Astrocyte of the cerebellum (primary cell): ENCODE measurements around the gene CTDSP1.
A peak's percentile ranks its signal among the peaks of the same experiment; 100 is the strongest.

ENCODE experiments used
- DNase-seq: peaks from one replicate; pipeline ENCODE4 v3.0.0-alpha.2; 2011; ENCODE audit warnings: low read depth
- H3K4me3 ChIP-seq: 2 replicates; pipeline ENCODE4 v1.5.1; 2011; ENCODE audit warnings: mild to moderate bottlenecking, low read depth, low read length, moderate library complexity
- in situ Hi-C: cut with HindIII; loops from 2 replicates; pipeline ENCODE4 v1.10.0; 2017; ENCODE audit warnings: low sequenced_read_pairs
- TF ChIP-seq, protein P1 (sequence below): IDR thresholded peaks from 2 replicates; pipeline ENCODE4 v1.5.1; 2012; ENCODE audit warnings: low read length, low read depth, moderate library complexity, mild to moderate bottlenecking; ENCODE audit errors: missing control alignments

Gene CTDSP1

DNA sequence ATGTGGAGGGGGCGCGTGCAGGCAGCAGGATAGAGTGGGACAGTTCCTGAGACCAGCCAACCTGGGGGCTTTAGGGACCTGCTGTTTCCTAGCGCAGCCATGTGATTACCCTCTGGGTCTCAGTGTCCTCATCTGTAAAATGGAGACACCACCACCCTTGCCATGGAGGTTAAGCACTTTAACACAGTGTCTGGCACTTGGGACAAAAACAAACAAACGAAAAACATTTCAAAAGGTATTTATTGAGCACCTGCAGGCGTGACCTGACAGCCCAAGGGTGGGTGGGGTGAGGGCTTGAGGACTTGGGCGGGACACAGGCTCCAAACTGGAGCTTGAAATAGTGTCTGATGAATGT lies 4.6 kb upstream of the CTDSP1 start:
- in situ Hi-C loops, result no loop called here

DNA sequence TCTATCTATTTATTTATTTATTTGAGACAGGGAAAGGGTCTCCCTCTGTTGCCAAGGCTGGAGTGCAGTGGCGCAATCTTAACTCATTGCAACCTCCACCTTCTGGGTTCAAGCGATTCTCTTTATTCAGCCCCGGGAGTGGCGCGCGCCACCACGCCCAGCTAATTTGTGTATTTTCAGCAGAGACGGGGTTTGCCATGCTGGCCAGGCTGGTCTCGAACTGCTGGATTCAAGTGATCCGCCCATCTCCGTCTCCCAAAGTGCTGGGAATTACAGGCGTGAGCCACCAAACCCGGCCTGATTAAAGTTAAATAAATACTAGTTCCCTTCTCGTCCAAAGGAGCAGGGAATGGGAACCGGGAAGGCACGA lies 4.2 kb upstream of the CTDSP1 start:
- peak overlapping the region; percentile 64 for H3K4me3 ChIP-seq
- TF ChIP-seq, protein P1, sequence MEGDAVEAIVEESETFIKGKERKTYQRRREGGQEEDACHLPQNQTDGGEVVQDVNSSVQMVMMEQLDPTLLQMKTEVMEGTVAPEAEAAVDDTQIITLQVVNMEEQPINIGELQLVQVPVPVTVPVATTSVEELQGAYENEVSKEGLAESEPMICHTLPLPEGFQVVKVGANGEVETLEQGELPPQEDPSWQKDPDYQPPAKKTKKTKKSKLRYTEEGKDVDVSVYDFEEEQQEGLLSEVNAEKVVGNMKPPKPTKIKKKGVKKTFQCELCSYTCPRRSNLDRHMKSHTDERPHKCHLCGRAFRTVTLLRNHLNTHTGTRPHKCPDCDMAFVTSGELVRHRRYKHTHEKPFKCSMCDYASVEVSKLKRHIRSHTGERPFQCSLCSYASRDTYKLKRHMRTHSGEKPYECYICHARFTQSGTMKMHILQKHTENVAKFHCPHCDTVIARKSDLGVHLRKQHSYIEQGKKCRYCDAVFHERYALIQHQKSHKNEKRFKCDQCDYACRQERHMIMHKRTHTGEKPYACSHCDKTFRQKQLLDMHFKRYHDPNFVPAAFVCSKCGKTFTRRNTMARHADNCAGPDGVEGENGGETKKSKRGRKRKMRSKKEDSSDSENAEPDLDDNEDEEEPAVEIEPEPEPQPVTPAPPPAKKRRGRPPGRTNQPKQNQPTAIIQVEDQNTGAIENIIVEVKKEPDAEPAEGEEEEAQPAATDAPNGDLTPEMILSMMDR, result no peak
- no peak for DNase-seq
- in situ Hi-C loops, result no loop called here

More for the DNA sequence above, 4.6 kb upstream of the CTDSP1 start:
- no peak overlapping the region for H3K4me3 ChIP-seq
- no peak for DNase-seq
- TF ChIP-seq, protein P1, result no peak

DNA sequence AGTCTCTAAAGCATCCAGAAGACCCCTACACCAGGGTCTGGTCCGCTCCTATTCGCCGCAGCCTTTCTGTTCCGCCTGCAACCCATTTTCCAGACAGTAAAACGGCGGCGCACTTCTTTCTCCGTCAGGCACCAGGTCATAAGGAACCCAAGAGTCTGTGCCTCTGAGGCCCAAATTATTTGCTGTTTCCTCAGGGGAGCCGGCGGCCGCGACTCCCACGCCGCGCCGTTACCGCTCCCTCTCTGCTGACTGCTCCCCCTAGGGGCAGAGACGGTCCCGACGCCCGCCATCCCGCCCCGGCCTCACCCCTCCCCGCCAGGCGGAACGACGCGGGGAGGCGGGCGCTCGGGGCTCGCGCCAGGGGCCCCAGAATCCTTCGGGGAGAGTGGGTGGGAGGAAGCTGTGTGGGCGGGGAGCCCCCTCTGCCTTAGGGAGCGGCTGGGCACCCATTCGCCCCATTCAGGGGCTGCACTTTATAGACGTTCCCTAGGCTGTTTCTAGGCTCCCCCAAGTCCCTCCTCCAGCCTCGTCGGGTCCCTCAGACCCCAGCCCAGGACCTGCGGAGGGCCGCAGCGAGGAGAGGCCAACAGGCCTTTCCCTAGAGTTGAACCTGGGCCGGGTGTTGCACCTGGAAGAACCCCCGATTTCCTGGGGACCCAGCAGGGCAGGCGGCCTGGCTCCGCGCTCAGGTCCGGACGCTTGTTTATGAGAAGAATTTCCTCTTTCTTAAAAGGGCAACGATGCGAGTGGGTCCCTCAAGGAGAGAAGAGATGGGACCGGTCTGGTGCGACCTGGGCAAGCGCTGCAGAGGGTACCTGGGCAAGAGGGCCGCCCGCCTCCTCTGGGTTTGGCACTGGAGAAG lies 3.6 kb upstream of the CTDSP1 start:
- DNase-seq, result peak; percentile 94
- peak overlapping the region; percentile 64 for H3K4me3 ChIP-seq
- in situ Hi-C loops, result no loop called here
- TF ChIP-seq, protein P1, result peak; percentile 79

DNA sequence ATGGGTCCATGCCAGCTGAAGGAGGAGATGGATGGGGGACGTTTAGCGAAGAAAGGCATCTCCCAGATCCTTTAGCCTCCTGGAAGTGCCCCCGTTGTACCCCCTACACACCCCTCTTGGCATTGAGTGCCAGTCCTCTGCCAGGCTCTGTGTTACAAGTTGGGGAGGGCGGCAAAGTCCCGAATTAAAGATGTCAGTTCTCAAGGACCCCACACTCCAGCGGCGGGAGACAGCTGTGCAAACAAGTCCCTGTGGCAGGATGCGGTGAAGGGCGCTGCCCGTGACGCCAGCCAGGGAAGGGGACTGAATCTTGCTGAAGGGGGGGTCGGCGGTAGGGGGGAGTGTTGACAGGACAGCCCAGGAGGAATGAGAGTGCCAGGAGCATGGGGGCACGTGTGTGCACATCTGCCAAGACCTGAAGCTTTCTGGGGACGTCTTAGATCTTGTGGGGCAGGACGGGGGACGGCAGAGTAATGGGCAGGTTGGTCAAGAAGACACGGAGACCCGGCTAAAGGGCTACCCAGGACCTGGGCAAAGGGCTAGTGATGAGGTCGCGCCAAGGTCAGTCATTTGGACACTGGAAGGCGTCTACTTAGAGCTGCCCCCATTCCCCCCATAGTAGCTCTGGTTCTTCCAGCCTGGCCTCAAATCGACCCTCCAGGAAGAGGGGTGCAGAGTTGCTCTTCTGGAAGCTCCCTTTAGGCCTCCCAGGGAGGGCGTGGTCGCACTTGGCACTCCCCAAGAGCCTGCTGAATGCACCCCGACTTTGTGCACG lies 2.8 kb upstream of the CTDSP1 start:
- TF ChIP-seq, protein P1, result no peak
- in situ Hi-C loops, result no loop called here
- no peak for DNase-seq
- H3K4me3 ChIP-seq, result peak overlapping the region; percentile 64

DNA sequence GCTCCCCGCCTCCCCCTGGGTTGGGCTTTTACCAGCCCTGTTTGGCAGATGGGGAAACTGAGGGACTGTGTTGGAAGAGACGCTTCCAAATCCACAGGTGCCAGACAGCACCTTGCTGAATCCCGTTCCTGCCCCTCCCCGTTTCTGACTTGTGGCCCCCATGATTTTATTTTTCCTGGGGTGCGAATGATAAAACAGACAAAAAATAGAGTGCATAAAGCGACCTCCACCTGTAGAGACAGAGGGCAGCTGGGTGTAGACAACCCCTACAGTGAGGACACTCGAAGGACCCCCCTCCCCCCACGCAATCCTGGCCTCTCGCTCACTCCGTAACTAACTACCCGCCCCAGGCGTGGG lies 2.2 kb upstream of the CTDSP1 start:
- no peak for DNase-seq
- in situ Hi-C loops, result no loop called here
- TF ChIP-seq, protein P1, result no peak
- H3K4me3 ChIP-seq, result peak overlapping the region; percentile 64

DNA sequence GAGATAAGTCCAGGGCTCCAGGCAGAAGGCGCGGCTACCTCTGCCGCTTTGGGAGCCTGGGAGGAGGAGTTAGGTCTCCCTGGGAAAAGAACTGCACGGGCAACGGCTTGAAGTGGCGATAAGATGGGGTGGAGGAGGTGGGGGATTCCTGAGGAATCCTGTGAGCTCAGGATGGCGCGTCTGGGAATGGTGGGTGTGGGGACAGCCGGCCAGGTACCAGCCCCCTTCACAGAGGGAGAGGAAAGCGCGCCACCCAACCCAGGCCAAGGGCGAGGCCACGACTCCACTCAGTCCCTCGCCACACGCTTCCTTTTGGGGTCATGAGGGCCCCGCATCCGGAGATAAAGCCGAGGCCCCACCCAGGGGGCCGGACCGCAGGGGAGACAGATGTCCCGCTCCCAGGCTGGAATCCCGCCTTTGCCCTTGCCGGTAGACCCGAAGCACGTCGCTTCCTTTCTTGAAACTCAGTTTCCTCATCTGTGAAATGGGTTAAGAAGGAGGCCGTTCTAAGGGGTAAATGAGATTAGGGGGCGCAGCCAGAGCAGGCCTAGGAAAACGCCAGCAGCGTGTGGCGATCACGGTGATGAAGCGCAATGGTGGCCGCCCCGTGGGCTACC lies 1.7 kb upstream of the CTDSP1 start:
- peak overlapping the region; percentile 14 for H3K4me3 ChIP-seq
- no peak for DNase-seq
- TF ChIP-seq, protein P1, result no peak
- in situ Hi-C loops, result no loop called here
